SK-N-SH (cell line): Measurements from ENCODE around the gene NCKAP5. TPM values are rescaled to one million over a fixed set of nuclear protein-coding genes. Genes with fewer than 3 reads are reported as not detected.

Source experiments
- CTCF ChIA-PET: fragments of 300-600, 350-600 bp; formaldehyde crosslinking; extraction: SDS; loops from one replicate; lab custom pipeline; 2021; lab: Yijun Ruan, JAX
- POLR2A ChIA-PET: fragments of 350-600 bp; sonication (Branson Sonifier 250); formaldehyde crosslinking; extraction: SDS; loops from one replicate; lab custom pipeline; 2020; ENCODE audit warnings: antibody characterized with exemption, inconsistent platforms; lab: Yijun Ruan, JAX
- DNase-seq: peaks from one replicate; pipeline ENCODE4 v3.0.0; 2012
- H2AFZ ChIP-seq: fragments of 200-600 bp; sonication (generic); 2 replicates; pipeline ENCODE4 v1.8.1; 2016; ENCODE audit warnings: antibody characterized with exemption, mild to moderate bottlenecking, low read depth
- H3F3A ChIP-seq: fragments of 200-600 bp; sonication (generic); replicated peaks from 2 replicates; pipeline ENCODE3; 2016; ENCODE audit warnings: antibody characterized with exemption, mild to moderate bottlenecking; ENCODE audit not compliant: insufficient read depth
- H3K27ac ChIP-seq, 2 experiments: fragments of 200-500 bp in 1 of 2; fragments of 200-600 bp in 1 of 2; sonication (Bioruptor generic) in 1 of 2; sonication (generic), shearing (Covaris generic) in 1 of 2; 2 replicates each; pipeline versions ENCODE4 v1.5.1 to v1.6.1; 2014 to 2016; ENCODE audit warnings: low read depth in 2 of 2, inconsistent platforms in 1 of 2, low read length in 1 of 2, mild to moderate bottlenecking in 1 of 2, mixed read lengths in 1 of 2
- H3K27me3 ChIP-seq: fragments of 200-600 bp; sonication (generic), shearing (Covaris generic); 2 replicates; pipeline ENCODE4 v1.6.1; 2016; ENCODE audit warnings: mixed run types; ENCODE audit not compliant: insufficient read depth
- H3K36me3 ChIP-seq, 2 experiments: fragments of 200-500 bp in 1 of 2; fragments of 200-600 bp in 1 of 2; sonication (Bioruptor generic) in 1 of 2; sonication (generic) in 1 of 2; replicated peaks in 1 of 2; 2 replicates each; pipeline versions ENCODE3 to v1.5.1; 2014 to 2016; ENCODE audit warnings: low read length in 1 of 2, mild to moderate bottlenecking in 1 of 2; ENCODE audit not compliant: insufficient read depth in 2 of 2, control insufficient read depth in 1 of 2
- H3K4me1 ChIP-seq, 2 experiments: fragments of 200-500 bp in 1 of 2; fragments of 200-600 bp in 1 of 2; sonication (Bioruptor generic) in 1 of 2; sonication (generic), shearing (Covaris generic) in 1 of 2; 2 replicates each; pipeline versions ENCODE4 v1.5.1 to v1.6.1; 2014 to 2016; ENCODE audit warnings: low read depth in 1 of 2, low read length in 1 of 2, mixed run types in 1 of 2; ENCODE audit not compliant: insufficient read depth in 2 of 2, control insufficient read depth in 1 of 2
- H3K4me2 ChIP-seq: fragments of 200-600 bp; sonication (generic), shearing (Covaris generic); 2 replicates; pipeline ENCODE4 v1.6.1; 2017; ENCODE audit warnings: mixed run types
- H3K4me3 ChIP-seq, 2 experiments: fragments of 200-500 bp in 1 of 2; fragments of 200-600 bp in 1 of 2; sonication (Bioruptor generic) in 1 of 2; sonication (generic), shearing (Covaris generic) in 1 of 2; 2 replicates each; pipeline versions ENCODE4 v1.5.1 to v1.8.1; 2014 to 2016; ENCODE audit warnings: low read depth in 2 of 2, inconsistent platforms in 1 of 2, low read length in 1 of 2, mild to moderate bottlenecking in 1 of 2, mixed read lengths in 1 of 2, moderate library complexity in 1 of 2
- H3K79me2 ChIP-seq: fragments of 200-600 bp; sonication (generic); 2 replicates; pipeline ENCODE4 v1.8.1; 2017; ENCODE audit warnings: mild to moderate bottlenecking; ENCODE audit not compliant: insufficient read depth
- H3K9ac ChIP-seq: fragments of 200-600 bp; sonication (generic); 2 replicates; pipeline ENCODE4 v1.6.1; 2017; ENCODE audit warnings: mixed run types
- H3K9me2 ChIP-seq: fragments of 200-600 bp; sonication (generic); 2 replicates; pipeline ENCODE4 v1.6.1; 2017; ENCODE audit warnings: mixed run types
- H3K9me3 ChIP-seq: fragments of 200-600 bp; sonication (generic); 2 replicates; pipeline ENCODE4 v1.6.1; 2017; ENCODE audit warnings: mixed run types, mild to moderate bottlenecking, moderate library complexity
- H4K20me1 ChIP-seq: fragments of 200-600 bp; sonication (generic); 2 replicates; pipeline ENCODE4 v1.6.1; 2017; ENCODE audit warnings: mild to moderate bottlenecking, mixed run types; ENCODE audit not compliant: insufficient read depth
- EZH2phosphoT487 ChIP-seq: fragments of 200-600 bp; sonication (generic); IDR thresholded peaks from 2 replicates; pipeline ENCODE4 v1.6.1; 2017; ENCODE audit warnings: low read depth, mixed run types, mild to moderate bottlenecking, antibody characterized with exemption, moderate library complexity, borderline replicate concordance
- GABPA ChIP-seq: IDR thresholded peaks from 2 replicates; pipeline ENCODE4 v1.4.0; 2012; ENCODE audit warnings: low read depth, mild to moderate bottlenecking
- MXI1 ChIP-seq: IDR thresholded peaks from 2 replicates; pipeline ENCODE4 v1.6.1; 2012; ENCODE audit warnings: mild to moderate bottlenecking, low read depth, low read length, improper control_type of control experiment
- NRF1 ChIP-seq: IDR thresholded peaks from 2 replicates; pipeline ENCODE4 v1.6.1; 2012; ENCODE audit warnings: low read depth, mild to moderate bottlenecking, low read length
- POLR2AphosphoS5 ChIP-seq: IDR thresholded peaks from 2 replicates; pipeline ENCODE4 v1.6.1; 2012; ENCODE audit warnings: low read depth, low read length
- RXRA ChIP-seq: IDR thresholded peaks from 2 replicates; pipeline ENCODE4 v1.4.0; 2012; ENCODE audit warnings: low read depth, mild to moderate bottlenecking, borderline replicate concordance
- SMC3 ChIP-seq: IDR thresholded peaks from 2 replicates; pipeline ENCODE4 v1.6.1; 2012; ENCODE audit warnings: low read depth, low read length, improper control_type of control experiment
- TEAD4 ChIP-seq: IDR thresholded peaks from 2 replicates; pipeline ENCODE4 v1.4.0; 2012; ENCODE audit warnings: mild to moderate bottlenecking, borderline replicate concordance; ENCODE audit not compliant: insufficient read depth
- polyA plus RNA-seq, 3 experiments: library from polyadenylated mRNA; depleted of rRNA; stranded (reverse); fragments of >200 nt; gene quantifications; 2 replicates each; pipeline ENCODE4 v1.2.3, GENCODE V29; 2012
- TF ChIP-seq, protein P1 (sequence below): fragments of 150-350 bp; IDR thresholded peaks from 2 replicates; pipeline ENCODE4 v1.6.1; 2017; ENCODE audit warnings: antibody characterized with exemption, low read length, low read depth, borderline replicate concordance
- TF ChIP-seq, protein P2 (sequence below): IDR thresholded peaks from 2 replicates; pipeline ENCODE4; 2012
- TF ChIP-seq, protein P3 (sequence below): fragments of 150-350 bp; IDR thresholded peaks from 2 replicates; pipeline ENCODE4 v1.6.1; 2016; ENCODE audit warnings: mild to moderate bottlenecking, low read depth, low read length
- TF ChIP-seq, protein P4 (sequence below): fragments of 200-600 bp; sonication (generic); IDR thresholded peaks from 2 replicates; pipeline ENCODE4 v1.6.1; 2017; ENCODE audit warnings: antibody characterized with exemption, mild to moderate bottlenecking, moderate library complexity

Gene NCKAP5
- polyA plus RNA-seq, 1 of the 3 experiments (the other 2 are of a cell fraction): 0.02 TPM

DNA sequence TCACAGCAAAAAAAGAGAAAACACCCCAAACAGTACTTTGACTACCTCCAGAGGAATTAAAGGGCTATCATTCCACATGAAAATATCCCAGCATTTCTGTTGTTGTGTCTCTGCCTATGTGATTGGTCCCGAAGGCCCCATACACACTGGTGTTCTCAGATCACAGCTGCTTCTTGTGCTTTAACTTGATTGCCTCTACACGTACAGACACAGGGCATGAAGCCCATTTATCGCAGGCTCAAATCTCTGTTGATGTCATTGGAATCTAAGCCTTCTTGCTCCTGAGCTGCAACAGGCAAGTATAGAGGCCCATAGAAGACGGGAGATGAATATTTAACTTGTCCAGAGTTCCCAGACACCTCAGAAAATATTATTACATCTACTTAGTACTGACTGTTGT, 405.2 kb downstream of the NCKAP5 start (continued):
- TF ChIP-seq, protein P1, sequence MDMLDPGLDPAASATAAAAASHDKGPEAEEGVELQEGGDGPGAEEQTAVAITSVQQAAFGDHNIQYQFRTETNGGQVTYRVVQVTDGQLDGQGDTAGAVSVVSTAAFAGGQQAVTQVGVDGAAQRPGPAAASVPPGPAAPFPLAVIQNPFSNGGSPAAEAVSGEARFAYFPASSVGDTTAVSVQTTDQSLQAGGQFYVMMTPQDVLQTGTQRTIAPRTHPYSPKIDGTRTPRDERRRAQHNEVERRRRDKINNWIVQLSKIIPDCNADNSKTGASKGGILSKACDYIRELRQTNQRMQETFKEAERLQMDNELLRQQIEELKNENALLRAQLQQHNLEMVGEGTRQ: no peak
- no peak for TF ChIP-seq TEAD4
- no peak for TF ChIP-seq EZH2phosphoT487
- TF ChIP-seq, all 33 proteins: peak for 0

DNA sequence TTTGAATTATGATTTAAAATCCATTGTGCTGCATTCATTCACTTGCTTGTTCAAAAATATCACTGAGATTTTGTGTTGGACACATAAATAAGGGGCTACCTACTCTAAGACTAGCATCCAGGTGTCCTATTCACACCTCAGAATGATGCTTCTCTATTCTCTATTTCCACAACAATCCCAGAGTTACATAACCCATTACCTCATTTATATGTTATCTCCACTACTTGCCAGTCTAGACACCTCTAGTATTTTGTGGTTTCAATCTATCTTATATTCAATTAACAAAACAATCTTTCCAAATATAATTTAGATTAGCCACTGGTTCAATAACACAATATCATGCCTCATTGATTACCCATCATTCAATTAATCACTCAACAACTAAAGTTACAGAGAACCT, 409.8 kb downstream of the NCKAP5 start:
- CTCF ChIA-PET: no interaction called here
- Histone ChIP-seq H3K4me3 (no peak overlapping the region), H3K36me3 (no peaks in the 10 kb centered on the region), H3K4me1 (no peaks in the 10 kb centered on the region), H3K9ac (no peak overlapping the region), H3K9me3 (no peaks in the 10 kb centered on the region), H2AFZ (no peak overlapping the region), H3K4me2 (no peak overlapping the region), H3F3A (no peaks in the 10 kb centered on the region), H3K27me3 (no peaks in the 10 kb centered on the region), H3K27ac (no peak overlapping the region), H3K9me2 (no peaks in the 10 kb centered on the region), H3K79me2 (no peaks in the 10 kb centered on the region)
- POLR2A ChIA-PET: no interaction called here
- TF ChIP-seq RXRA (no peak), SMC3 (no peak), NRF1 (no peak), GABPA (no peak), MXI1 (no peak), POLR2AphosphoS5 (no peak)
- TF ChIP-seq, protein P2, sequence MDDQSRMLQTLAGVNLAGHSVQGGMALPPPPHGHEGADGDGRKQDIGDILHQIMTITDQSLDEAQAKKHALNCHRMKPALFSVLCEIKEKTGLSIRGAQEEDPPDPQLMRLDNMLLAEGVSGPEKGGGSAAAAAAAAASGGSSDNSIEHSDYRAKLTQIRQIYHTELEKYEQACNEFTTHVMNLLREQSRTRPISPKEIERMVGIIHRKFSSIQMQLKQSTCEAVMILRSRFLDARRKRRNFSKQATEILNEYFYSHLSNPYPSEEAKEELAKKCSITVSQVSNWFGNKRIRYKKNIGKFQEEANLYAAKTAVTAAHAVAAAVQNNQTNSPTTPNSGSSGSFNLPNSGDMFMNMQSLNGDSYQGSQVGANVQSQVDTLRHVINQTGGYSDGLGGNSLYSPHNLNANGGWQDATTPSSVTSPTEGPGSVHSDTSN: no peak
- TF ChIP-seq, protein P3, sequence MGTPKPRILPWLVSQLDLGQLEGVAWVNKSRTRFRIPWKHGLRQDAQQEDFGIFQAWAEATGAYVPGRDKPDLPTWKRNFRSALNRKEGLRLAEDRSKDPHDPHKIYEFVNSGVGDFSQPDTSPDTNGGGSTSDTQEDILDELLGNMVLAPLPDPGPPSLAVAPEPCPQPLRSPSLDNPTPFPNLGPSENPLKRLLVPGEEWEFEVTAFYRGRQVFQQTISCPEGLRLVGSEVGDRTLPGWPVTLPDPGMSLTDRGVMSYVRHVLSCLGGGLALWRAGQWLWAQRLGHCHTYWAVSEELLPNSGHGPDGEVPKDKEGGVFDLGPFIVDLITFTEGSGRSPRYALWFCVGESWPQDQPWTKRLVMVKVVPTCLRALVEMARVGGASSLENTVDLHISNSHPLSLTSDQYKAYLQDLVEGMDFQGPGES: no peak
- TF ChIP-seq, protein P4, sequence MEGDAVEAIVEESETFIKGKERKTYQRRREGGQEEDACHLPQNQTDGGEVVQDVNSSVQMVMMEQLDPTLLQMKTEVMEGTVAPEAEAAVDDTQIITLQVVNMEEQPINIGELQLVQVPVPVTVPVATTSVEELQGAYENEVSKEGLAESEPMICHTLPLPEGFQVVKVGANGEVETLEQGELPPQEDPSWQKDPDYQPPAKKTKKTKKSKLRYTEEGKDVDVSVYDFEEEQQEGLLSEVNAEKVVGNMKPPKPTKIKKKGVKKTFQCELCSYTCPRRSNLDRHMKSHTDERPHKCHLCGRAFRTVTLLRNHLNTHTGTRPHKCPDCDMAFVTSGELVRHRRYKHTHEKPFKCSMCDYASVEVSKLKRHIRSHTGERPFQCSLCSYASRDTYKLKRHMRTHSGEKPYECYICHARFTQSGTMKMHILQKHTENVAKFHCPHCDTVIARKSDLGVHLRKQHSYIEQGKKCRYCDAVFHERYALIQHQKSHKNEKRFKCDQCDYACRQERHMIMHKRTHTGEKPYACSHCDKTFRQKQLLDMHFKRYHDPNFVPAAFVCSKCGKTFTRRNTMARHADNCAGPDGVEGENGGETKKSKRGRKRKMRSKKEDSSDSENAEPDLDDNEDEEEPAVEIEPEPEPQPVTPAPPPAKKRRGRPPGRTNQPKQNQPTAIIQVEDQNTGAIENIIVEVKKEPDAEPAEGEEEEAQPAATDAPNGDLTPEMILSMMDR: no peak
- TF ChIP-seq, all 33 proteins: peak for 0
- no peak for DNase-seq
- H4K20me1 ChIP-seq: no peaks in the 10 kb centered on the region
